Activated B cell treated with CpG ODN at 0.5 μM for 24 hours (primary cell): ENCODE data around the gene ETV7. TPM values are rescaled to one million over a fixed set of nuclear protein-coding genes. Genes with fewer than 3 reads are reported as not detected.

Source experiments
- ATAC-seq: fragments of 200-7000 bp; cut with Tn5 transposase; one replicate; pipeline ENCODE4 v1.10.0; 2021; ENCODE audit warnings: low read depth, mild to moderate bottlenecking, moderate library complexity
- CTCF ChIA-PET: fragments of 350-600 bp; sonication (Branson Sonifier 250); formaldehyde crosslinking; loops from one replicate; lab custom pipeline; 2021; ENCODE audit warnings: antibody characterized with exemption; lab: Charles Lee
- POLR2A ChIA-PET: fragments of 350-600 bp; sonication (Branson Sonifier 250); formaldehyde crosslinking; loops from one replicate; lab custom pipeline; 2021; ENCODE audit warnings: antibody characterized with exemption; lab: Charles Lee
- DNase-seq: peaks from one replicate; pipeline ENCODE4 v3.0.0; 2022
- H3K27ac Mint-ChIP-seq: one replicate; pipeline ENCODE4 v1.8.0; 2020; ENCODE audit warnings: mixed read lengths
- H3K27me3 Mint-ChIP-seq: one replicate; pipeline ENCODE4 v1.8.0; 2021; ENCODE audit warnings: mixed read lengths
- H3K36me3 Mint-ChIP-seq: one replicate; pipeline ENCODE4 v1.8.0; 2021; ENCODE audit warnings: low read depth, mixed read lengths
- H3K4me1 Mint-ChIP-seq: one replicate; pipeline ENCODE4 v1.8.0; 2021; ENCODE audit warnings: mixed read lengths
- H3K4me3 Mint-ChIP-seq: one replicate; pipeline ENCODE4 v1.8.0; 2020; ENCODE audit warnings: mild to moderate bottlenecking, mixed read lengths
- H3K9me3 Mint-ChIP-seq: one replicate; pipeline ENCODE4 v1.8.0; 2020; ENCODE audit warnings: mixed read lengths
- CTCF ChIP-seq: fragments of 200-600 bp; IDR thresholded peaks from one replicate; pipeline ENCODE4 v1.8.0; 2022; ENCODE audit warnings: antibody characterized with exemption, mild to moderate bottlenecking
- intact Hi-C: fragments of 100-400 bp; cut with micrococcal nuclease; formaldehyde crosslinking; loops from one replicate; pipeline ENCODE4 v1.15.1; 2024
- total RNA-seq: library from RNA; stranded (reverse); gene quantifications from 2 replicates; pipeline ENCODE4 v1.2.3, GENCODE V29; 2022

Gene ETV7
- total RNA-seq, 1 donor from 2014 or later: 0.51 TPM

DNA sequence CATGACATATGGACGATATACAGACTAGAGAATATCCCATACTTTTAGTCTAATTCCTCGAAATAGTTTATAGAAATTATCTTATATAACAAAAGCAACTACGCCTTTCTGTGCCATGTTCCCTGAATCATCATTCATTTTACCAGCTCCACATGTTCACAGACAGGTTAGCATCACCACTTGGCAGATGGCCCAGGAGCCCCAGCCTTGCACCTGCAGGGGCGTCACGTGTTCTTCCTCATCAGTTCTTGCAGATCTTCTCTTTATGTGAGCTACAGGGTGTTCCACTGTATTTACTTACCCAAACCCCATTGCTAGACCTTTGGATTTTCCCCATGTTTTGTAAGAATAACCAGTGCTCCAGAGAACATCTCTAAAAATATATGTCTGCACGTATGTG is 38.2 kb downstream of the ETV7 start:
- H3K9me3 Mint-ChIP-seq: peaks cover 6% of the 10 kb centered on the region
- ATAC-seq: no peak
- intact Hi-C loops: no loop called here
- ChIA-PET CTCF (no interaction called here), POLR2A (no interaction called here)
- no peak overlapping the region for H3K4me3 Mint-ChIP-seq
- no peaks in the 10 kb centered on the region for H3K27me3 Mint-ChIP-seq
- H3K36me3 Mint-ChIP-seq: no peaks in the 10 kb centered on the region
- H3K27ac Mint-ChIP-seq: no peak overlapping the region
- DNase-seq: no peak
- H3K4me1 Mint-ChIP-seq: no peaks in the 10 kb centered on the region
- TF ChIP-seq CTCF: no peak

DNA sequence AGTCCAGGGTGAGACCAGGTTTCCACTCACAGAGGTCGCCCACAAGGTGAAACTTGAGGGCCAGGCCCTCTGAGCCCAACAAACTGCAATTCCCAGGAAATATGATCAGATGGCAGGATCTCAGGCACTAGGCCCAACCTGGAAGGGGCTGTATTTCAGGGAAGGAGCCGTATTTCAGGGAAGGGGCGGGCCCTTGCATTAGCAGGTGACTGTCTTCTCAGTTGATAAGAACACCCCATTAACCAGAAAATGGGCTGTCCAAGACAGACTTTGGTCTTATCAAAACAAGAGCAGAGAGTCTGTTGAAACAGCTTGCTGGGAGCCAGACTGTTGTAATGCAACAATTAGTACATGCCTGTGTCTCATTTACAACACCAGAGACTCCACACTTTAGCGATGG is 39.8 kb downstream of the ETV7 start:
- ATAC-seq (no peak), DNase-seq (no peak)
- no peaks in the 10 kb centered on the region for H3K4me1 Mint-ChIP-seq
- peaks cover 3% of the 10 kb centered on the region for H3K9me3 Mint-ChIP-seq
- H3K27ac Mint-ChIP-seq: no peak overlapping the region
- H3K36me3 Mint-ChIP-seq: no peaks in the 10 kb centered on the region
- H3K27me3 Mint-ChIP-seq: no peaks in the 10 kb centered on the region
- POLR2A ChIA-PET: no interaction called here
- intact Hi-C loops: no loop called here
- no peak overlapping the region for H3K4me3 Mint-ChIP-seq
- CTCF ChIA-PET: interaction anchor here (0.9 to 1.1 kb wide), 2 partner anchors 11 to 12 kb away, joined by 3 to 5 read pairs; partner anchors contain the start of gene BNIP5
- TF ChIP-seq CTCF: no peak

DNA sequence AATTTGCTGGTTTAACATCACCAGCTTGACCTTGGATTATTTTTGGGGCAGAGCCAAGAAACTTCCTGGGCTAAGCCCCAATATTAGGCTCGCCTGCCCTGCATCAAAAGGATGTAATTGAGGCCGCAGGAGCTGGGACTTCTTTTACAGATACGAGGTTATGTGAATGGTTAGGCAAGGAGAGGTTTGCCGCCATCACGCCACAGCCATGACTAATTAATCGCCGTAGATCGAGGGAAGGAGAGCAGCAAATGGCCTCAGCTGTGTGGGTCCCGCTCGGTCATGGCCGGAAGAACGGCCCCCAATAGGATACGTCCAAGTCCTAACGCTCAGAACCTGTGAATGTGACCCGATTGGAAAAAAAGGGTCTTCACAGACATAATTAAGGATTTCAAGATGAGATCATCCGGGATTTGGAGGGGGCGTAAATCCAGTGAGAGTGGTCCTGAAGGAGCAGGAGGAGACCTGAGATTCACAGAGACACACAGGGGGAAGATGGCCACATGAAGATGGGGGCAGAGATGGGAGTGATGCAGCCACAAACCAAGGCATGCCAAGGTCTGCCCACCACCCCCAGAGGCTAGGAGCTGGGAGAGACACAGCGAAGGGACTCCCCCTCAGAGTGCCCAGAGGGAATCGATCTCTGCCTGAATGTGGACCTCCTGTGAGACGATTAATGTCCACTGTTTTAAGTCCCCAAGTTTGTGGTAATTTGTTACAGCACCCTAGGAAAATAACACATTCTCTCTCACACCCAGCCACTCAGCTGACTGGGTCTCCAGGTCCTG is 40.8 kb downstream of the ETV7 start:
- Mint-ChIP-seq H3K27ac (no peak overlapping the region), H3K36me3 (no peaks in the 10 kb centered on the region), H3K9me3 (no peaks in the 10 kb centered on the region), H3K27me3 (no peaks in the 10 kb centered on the region), H3K4me1 (no peaks in the 10 kb centered on the region), H3K4me3 (no peak overlapping the region)
- intact Hi-C loops: no loop called here
- CTCF ChIA-PET: interaction anchor here (0.6 kb wide), 1 partner anchor 14 kb away, joined by 3 read pairs; no protein-coding TSS in a partner anchor
- no peak for TF ChIP-seq CTCF
- DNase-seq (no peak), ATAC-seq (no peak)
- POLR2A ChIA-PET: no interaction called here

DNA sequence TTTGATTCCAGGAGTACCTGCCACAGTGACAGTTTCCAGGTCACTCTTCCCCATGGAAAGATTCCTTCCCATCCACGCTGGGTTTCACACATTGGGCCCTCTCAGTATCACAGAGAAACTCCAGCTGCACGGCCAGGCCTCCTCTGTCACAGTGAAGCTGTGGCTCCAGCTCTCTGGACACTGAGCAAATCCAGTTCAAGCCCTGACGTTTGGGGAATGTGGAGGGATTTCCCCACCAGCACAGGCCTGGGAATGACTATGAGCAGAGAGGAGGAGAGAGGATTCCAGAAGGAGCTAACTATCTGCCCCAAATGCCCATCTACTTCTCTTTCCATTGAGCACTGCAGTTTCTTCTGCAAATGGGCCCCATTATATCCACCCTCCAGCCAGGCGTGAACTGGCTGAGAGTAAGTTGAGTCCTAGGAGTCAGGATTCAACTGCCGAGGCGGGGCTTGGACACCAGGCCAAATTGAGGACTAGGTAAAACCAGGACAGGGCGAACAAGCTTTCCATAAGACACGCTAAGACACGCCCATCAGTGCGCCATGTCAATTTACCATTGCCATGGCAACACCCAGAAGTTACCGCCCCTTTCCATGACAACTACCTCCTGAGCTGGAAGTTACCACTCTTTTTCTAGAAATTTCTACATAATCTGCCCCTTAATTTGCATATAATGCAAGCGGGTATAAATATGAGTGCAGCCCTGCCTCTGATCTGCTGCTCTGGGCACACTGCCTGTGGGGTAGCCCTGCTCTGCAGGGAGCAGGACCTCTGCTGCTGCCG is 41.6 kb downstream of the ETV7 start:
- ATAC-seq (no peak), DNase-seq (no peak)
- H3K4me1 Mint-ChIP-seq: peaks cover 1% of the 10 kb centered on the region
- peaks cover 1% of the 10 kb centered on the region for H3K27me3 Mint-ChIP-seq
- ChIA-PET CTCF (no interaction called here), POLR2A (interaction anchor here (0.6 kb wide), 1 partner anchor 410 kb away, joined by 5 read pairs; no protein-coding TSS in a partner anchor)
- H3K9me3 Mint-ChIP-seq: no peaks in the 10 kb centered on the region
- H3K27ac Mint-ChIP-seq: no peak overlapping the region
- H3K36me3 Mint-ChIP-seq: no peaks in the 10 kb centered on the region
- intact Hi-C loops: no loop called here
- H3K4me3 Mint-ChIP-seq: no peak overlapping the region
- TF ChIP-seq CTCF: no peak

GRCh38 chr6:36343109-36343680 is 44.3 kb downstream of the ETV7 start:
- H3K4me1 Mint-ChIP-seq: peaks cover 9% of the 10 kb centered on the region
- no peaks in the 10 kb centered on the region for H3K36me3 Mint-ChIP-seq
- H3K27ac Mint-ChIP-seq: no peak overlapping the region
- no peak for TF ChIP-seq CTCF
- no peak overlapping the region for H3K4me3 Mint-ChIP-seq
- no peak for ATAC-seq
- ChIA-PET CTCF (interaction anchor here (0.6 to 4.3 kb wide), 2 partner anchors 16 to 17 kb away, joined by 3 to 30 read pairs; no protein-coding TSS in a partner anchor), POLR2A (no interaction called here)
- intact Hi-C loops: no loop called here
- H3K27me3 Mint-ChIP-seq: peaks cover 6% of the 10 kb centered on the region
- DNase-seq: no peak
- no peaks in the 10 kb centered on the region for H3K9me3 Mint-ChIP-seq
